HepG2 (cell line): ENCODE measurements around the gene GTF2H4. TPM values are rescaled to one million over a fixed set of nuclear protein-coding genes. Genes with fewer than 3 reads are reported as not detected.

Source experiments
- BCL6 ChIP-seq: IDR thresholded peaks from 2 replicates; pipeline ENCODE4 v1.6.1; 2016; ENCODE audit warnings: missing genetic modification reagents, missing compliant biosample characterization
- CREM ChIP-seq, 2 experiments: sonication (generic) in 1 of 2; formaldehyde crosslinking in 1 of 2; IDR thresholded peaks; 2 replicates each; pipeline versions ENCODE4 v1.4.0 to v1.6.1; 2016 to 2020; ENCODE audit warnings: antibody characterized with exemption in 1 of 2, mild to moderate bottlenecking in 1 of 2, missing genetic modification reagents in 1 of 2
- ESRRA ChIP-seq: sonication (generic); formaldehyde crosslinking; IDR thresholded peaks from 2 replicates; pipeline ENCODE4 v1.5.1; 2020; ENCODE audit warnings: mild to moderate bottlenecking, low read depth, missing genetic modification reagents
- FOSL2 ChIP-seq: sonication (generic); formaldehyde crosslinking; IDR thresholded peaks from 2 replicates; pipeline ENCODE4 v1.4.0; 2020; ENCODE audit warnings: missing genetic modification reagents
- RBAK ChIP-seq: sonication (generic); formaldehyde crosslinking; IDR thresholded peaks from 2 replicates; pipeline ENCODE4 v1.5.1; 2020; ENCODE audit warnings: mild to moderate bottlenecking, missing genetic modification reagents
- SNRNP70 ChIP-seq: fragments of 200-400 bp; formaldehyde crosslinking; IDR thresholded peaks from 2 replicates; pipeline ENCODE4 v1.6.1; 2017; ENCODE audit warnings: mild to moderate bottlenecking, low read depth, low read length, moderate library complexity
- TBX2 ChIP-seq: sonication (generic); formaldehyde crosslinking; IDR thresholded peaks from 2 replicates; pipeline ENCODE4 v1.5.0; 2020; ENCODE audit warnings: missing genetic modification reagents, mild to moderate bottlenecking, borderline replicate concordance
- ZMAT3 ChIP-seq: sonication (generic); formaldehyde crosslinking; conservative IDR thresholded peaks from 2 replicates; pipeline ENCODE4 v1.7.0; 2021; ENCODE audit warnings: missing genetic modification reagents
- ZMYM3 ChIP-seq: sonication (generic); formaldehyde crosslinking; IDR thresholded peaks from 2 replicates; pipeline ENCODE4 v1.5.1; 2020; ENCODE audit warnings: mild to moderate bottlenecking, missing genetic modification reagents
- ZNF33B ChIP-seq: sonication (generic); formaldehyde crosslinking; IDR thresholded peaks from 2 replicates; pipeline ENCODE4 v1.5.1; 2020; ENCODE audit warnings: mild to moderate bottlenecking, missing genetic modification reagents
- ZNF432 ChIP-seq: sonication (generic); formaldehyde crosslinking; IDR thresholded peaks from 2 replicates; pipeline ENCODE4 v1.5.0; 2020; ENCODE audit warnings: missing genetic modification reagents, mild to moderate bottlenecking, borderline replicate concordance
- polyA plus RNA-seq, 8 experiments: library from polyadenylated mRNA; depleted of rRNA in 3 of 8; stranded (reverse) in 7 of 8; unstranded in 1 of 8; fragments of >200 nt; fragmentation: Illumina TruSeq in 4 of 8; extraction: Trizol in 4 of 8; gene quantifications; 2 replicates each; pipeline versions ENCODE4 v1.2.1 to v1.2.3, GENCODE V29; 2011 to 2016; ENCODE audit warnings: low read depth in 4 of 8, missing spikeins in 1 of 8, mixed read lengths in 1 of 8; ENCODE audit not compliant: insufficient read depth in 1 of 8
- total RNA-seq, 5 experiments: library from RNA; depleted of rRNA; stranded (reverse); fragments of >200 nt; fragmentation: Illumina TruSeq; extraction: Trizol; gene quantifications; 2 replicates each; pipeline ENCODE4 v1.2.3, GENCODE V29; 2016; ENCODE audit warnings: low read depth in 1 of 5
- TF ChIP-seq, protein P1 (sequence below): sonication (generic); formaldehyde crosslinking; IDR thresholded peaks from 2 replicates; pipeline ENCODE4 v1.9.0; 2022; ENCODE audit warnings: low read depth, missing genetic modification reagents
- TF ChIP-seq, protein P2 (sequence below), 2 experiments: sonication (generic) in 1 of 2; formaldehyde crosslinking in 1 of 2; IDR thresholded peaks; 2 replicates each; pipeline versions ENCODE4 v1.4.0 to v1.6.1; 2018 to 2020; ENCODE audit warnings: missing genetic modification reagents in 2 of 2, borderline replicate concordance in 1 of 2, low read depth in 1 of 2, mild to moderate bottlenecking in 1 of 2, missing biosample characterization in 1 of 2
- TF ChIP-seq, protein P3 (sequence below): sonication (generic); formaldehyde crosslinking; IDR thresholded peaks from 2 replicates; pipeline ENCODE4 v1.8.0; 2022; ENCODE audit warnings: mild to moderate bottlenecking, missing genetic modification reagents
- TF ChIP-seq, protein P4 (sequence below): sonication (generic); formaldehyde crosslinking; IDR thresholded peaks from 2 replicates; pipeline ENCODE4 v1.5.1; 2020; ENCODE audit warnings: mild to moderate bottlenecking, missing genetic modification reagents
- TF ChIP-seq, protein P5 (sequence below): sonication (generic); formaldehyde crosslinking; conservative IDR thresholded peaks from 2 replicates; pipeline ENCODE4 v1.4.0; 2020; ENCODE audit warnings: missing genetic modification reagents
- TF ChIP-seq, protein P6 (sequence below): sonication (generic); formaldehyde crosslinking; IDR thresholded peaks from 2 replicates; pipeline ENCODE4 v1.4.0; 2020; ENCODE audit warnings: missing genetic modification reagents

The GTF2H4 gene
- total and polyA plus RNA-seq, 2 of the 13 experiments (the other 11 are each of a cell fraction or from before 2014, with no cell fraction given), result 15.9 to 49.3 TPM

DNA sequence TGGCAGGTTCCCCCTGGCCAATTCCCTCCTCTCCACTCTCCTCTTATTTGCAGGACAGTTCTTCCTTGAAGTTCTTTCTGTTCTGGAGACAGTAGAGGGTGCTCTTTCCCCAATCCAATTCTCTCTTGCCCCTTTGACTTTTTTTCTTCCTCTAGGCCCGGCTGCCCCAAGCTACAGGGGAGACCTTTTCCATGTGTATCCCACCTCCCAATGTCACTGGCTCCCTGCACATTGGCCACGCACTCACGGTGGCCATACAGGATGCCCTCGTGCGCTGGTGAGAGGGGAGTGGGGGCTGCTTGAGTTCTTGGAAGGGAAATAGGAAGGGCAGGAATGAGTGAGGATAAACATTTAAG is 7.6 kb downstream of the GTF2H4 start (continued):
- TF ChIP-seq, protein P1, sequence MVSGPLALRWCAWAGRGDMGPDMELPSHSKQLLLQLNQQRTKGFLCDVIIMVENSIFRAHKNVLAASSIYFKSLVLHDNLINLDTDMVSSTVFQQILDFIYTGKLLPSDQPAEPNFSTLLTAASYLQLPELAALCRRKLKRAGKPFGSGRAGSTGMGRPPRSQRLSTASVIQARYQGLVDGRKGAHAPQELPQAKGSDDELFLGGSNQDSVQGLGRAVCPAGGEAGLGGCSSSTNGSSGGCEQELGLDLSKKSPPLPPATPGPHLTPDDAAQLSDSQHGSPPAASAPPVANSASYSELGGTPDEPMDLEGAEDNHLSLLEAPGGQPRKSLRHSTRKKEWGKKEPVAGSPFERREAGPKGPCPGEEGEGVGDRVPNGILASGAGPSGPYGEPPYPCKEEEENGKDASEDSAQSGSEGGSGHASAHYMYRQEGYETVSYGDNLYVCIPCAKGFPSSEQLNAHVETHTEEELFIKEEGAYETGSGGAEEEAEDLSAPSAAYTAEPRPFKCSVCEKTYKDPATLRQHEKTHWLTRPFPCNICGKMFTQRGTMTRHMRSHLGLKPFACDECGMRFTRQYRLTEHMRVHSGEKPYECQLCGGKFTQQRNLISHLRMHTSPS (CRISPR knock-in tag), result no peak
- TF ChIP-seq ZNF33B (CRISPR knock-in tag) (no peak), CREM (IDR thresholded peaks at IDR 0.05) (no peak), CREM (CRISPR knock-in tag; IDR thresholded peaks at IDR 0.05) (no peak), SNRNP70 (no peak), ESRRA (CRISPR knock-in tag) (no peak), TBX2 (CRISPR knock-in tag) (peak; percentile 26; the same call in 1 of the 2 replicates), BCL6 (CRISPR knock-in tag) (no peak), ZNF432 (CRISPR knock-in tag) (no peak), RBAK (CRISPR knock-in tag) (no peak), ZMAT3 (CRISPR knock-in tag) (no peak; the same call in 1 of the 2 replicates), FOSL2 (0 out of 2 replicates have a peak, but pooled peaks have one; percentile 17), ZMYM3 (CRISPR knock-in tag) (no peak)
- TF ChIP-seq, protein P2, sequence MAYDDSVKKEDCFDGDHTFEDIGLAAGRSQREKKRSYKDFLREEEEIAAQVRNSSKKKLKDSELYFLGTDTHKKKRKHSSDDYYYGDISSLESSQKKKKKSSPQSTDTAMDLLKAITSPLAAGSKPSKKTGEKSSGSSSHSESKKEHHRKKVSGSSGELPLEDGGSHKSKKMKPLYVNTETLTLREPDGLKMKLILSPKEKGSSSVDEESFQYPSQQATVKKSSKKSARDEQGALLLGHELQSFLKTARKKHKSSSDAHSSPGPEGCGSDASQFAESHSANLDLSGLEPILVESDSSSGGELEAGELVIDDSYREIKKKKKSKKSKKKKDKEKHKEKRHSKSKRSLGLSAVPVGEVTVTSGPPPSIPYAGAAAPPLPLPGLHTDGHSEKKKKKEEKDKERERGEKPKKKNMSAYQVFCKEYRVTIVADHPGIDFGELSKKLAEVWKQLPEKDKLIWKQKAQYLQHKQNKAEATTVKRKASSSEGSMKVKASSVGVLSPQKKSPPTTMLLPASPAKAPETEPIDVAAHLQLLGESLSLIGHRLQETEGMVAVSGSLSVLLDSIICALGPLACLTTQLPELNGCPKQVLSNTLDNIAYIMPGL (CRISPR knock-in tag; IDR thresholded peaks at IDR 0.05; ENCODE audit: borderline replicate concordance in 1 of 2, low read depth in 1 of 2), result peak in 1 of 2 experiments; percentile 67; a peak in 2 of 4 replicates
- TF ChIP-seq, protein P3, sequence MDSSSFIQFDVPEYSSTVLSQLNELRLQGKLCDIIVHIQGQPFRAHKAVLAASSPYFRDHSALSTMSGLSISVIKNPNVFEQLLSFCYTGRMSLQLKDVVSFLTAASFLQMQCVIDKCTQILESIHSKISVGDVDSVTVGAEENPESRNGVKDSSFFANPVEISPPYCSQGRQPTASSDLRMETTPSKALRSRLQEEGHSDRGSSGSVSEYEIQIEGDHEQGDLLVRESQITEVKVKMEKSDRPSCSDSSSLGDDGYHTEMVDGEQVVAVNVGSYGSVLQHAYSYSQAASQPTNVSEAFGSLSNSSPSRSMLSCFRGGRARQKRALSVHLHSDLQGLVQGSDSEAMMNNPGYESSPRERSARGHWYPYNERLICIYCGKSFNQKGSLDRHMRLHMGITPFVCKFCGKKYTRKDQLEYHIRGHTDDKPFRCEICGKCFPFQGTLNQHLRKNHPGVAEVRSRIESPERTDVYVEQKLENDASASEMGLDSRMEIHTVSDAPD (CRISPR knock-in tag), result no peak
- TF ChIP-seq, protein P4, sequence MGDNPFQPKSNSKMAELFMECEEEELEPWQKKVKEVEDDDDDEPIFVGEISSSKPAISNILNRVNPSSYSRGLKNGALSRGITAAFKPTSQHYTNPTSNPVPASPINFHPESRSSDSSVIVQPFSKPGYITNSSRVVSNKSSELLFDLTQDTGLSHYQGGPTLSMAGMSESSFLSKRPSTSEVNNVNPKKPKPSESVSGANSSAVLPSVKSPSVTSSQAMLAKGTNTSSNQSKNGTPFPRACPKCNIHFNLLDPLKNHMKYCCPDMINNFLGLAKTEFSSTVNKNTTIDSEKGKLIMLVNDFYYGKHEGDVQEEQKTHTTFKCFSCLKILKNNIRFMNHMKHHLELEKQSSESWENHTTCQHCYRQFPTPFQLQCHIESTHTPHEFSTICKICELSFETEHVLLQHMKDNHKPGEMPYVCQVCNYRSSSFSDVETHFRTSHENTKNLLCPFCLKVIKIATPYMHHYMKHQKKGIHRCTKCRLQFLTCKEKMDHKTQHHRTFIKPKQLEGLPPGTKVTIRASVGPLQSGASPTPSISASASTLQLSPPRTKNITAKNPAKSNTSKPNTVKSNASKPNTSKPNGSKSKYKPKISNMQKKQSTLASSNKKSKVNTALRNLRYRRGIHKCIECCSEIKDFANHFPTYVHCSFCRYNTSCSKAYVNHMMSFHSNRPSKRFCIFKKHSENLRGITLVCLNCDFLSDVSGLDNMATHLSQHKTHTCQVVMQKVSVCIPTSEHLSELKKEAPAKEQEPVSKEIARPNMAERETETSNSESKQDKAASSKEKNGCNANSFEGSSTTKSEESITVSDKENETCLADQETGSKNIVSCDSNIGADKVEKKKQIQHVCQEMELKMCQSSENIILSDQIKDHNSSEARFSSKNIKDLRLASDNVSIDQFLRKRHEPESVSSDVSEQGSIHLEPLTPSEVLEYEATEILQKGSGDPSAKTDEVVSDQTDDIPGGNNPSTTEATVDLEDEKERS (CRISPR knock-in tag), result no peak
- TF ChIP-seq, protein P5, sequence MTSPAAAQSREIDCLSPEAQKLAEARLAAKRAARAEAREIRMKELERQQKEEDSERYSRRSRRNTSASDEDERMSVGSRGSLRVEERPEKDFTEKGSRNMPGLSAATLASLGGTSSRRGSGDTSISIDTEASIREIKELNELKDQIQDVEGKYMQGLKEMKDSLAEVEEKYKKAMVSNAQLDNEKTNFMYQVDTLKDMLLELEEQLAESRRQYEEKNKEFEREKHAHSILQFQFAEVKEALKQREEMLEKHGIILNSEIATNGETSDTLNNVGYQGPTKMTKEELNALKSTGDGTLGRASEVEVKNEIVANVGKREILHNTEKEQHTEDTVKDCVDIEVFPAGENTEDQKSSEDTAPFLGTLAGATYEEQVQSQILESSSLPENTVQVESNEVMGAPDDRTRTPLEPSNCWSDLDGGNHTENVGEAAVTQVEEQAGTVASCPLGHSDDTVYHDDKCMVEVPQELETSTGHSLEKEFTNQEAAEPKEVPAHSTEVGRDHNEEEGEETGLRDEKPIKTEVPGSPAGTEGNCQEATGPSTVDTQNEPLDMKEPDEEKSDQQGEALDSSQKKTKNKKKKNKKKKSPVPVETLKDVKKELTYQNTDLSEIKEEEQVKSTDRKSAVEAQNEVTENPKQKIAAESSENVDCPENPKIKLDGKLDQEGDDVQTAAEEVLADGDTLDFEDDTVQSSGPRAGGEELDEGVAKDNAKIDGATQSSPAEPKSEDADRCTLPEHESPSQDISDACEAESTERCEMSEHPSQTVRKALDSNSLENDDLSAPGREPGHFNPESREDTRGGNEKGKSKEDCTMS (CRISPR knock-in tag), result no peak
- TF ChIP-seq, protein P6, sequence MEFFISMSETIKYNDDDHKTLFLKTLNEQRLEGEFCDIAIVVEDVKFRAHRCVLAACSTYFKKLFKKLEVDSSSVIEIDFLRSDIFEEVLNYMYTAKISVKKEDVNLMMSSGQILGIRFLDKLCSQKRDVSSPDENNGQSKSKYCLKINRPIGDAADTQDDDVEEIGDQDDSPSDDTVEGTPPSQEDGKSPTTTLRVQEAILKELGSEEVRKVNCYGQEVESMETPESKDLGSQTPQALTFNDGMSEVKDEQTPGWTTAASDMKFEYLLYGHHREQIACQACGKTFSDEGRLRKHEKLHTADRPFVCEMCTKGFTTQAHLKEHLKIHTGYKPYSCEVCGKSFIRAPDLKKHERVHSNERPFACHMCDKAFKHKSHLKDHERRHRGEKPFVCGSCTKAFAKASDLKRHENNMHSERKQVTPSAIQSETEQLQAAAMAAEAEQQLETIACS (CRISPR knock-in tag), result no peak
